KMS-11 (cell line): Measurements from ENCODE around the gene ZNF30.
"Not testable (repeated sequence)": the region's sequence is repeated elsewhere in the genome, so short reads cannot be mapped to it uniquely, and the experiment has no call there.

Experiments used
- H2AFZ ChIP-seq: fragments of 200-600 bp; sonication (generic); 2 replicates; pipeline ENCODE4 v1.6.1; 2016; ENCODE audit warnings: antibody characterized with exemption, mixed run types, low read depth
- H3K27ac ChIP-seq: fragments of 200-600 bp; sonication (generic); 2 replicates; pipeline ENCODE4 v1.6.1; 2016; ENCODE audit warnings: mild to moderate bottlenecking, mixed run types
- H3K27me3 ChIP-seq: fragments of 200-600 bp; sonication (generic); 2 replicates; pipeline ENCODE4 v1.6.1; 2017; ENCODE audit warnings: mild to moderate bottlenecking, low read depth, mixed run types, moderate library complexity; ENCODE audit not compliant: insufficient read depth
- H3K36me3 ChIP-seq: fragments of 200-600 bp; sonication (generic); 2 replicates; pipeline ENCODE4 v1.6.1; 2017; ENCODE audit warnings: mild to moderate bottlenecking, mixed run types; ENCODE audit not compliant: insufficient read depth
- H3K4me1 ChIP-seq: fragments of 200-600 bp; sonication (generic); 2 replicates; pipeline ENCODE4 v1.6.1; 2016; ENCODE audit warnings: mild to moderate bottlenecking, low read depth, mixed run types; ENCODE audit not compliant: poor library complexity, severe bottlenecking
- H3K4me2 ChIP-seq: fragments of 200-600 bp; sonication (generic); 2 replicates; pipeline ENCODE4 v1.7.0; 2016; ENCODE audit warnings: mild to moderate bottlenecking, mixed run types
- H3K4me3 ChIP-seq: fragments of 200-600 bp; sonication (generic); IDR thresholded peaks from 2 replicates; pipeline ENCODE4 v1.6.1; 2017; ENCODE audit warnings: low read depth, low read length, mixed read lengths; ENCODE audit not compliant: insufficient read depth
- H3K79me2 ChIP-seq: fragments of 200-600 bp; sonication (generic); 2 replicates; pipeline ENCODE4 v1.6.1; 2016; ENCODE audit warnings: low read depth, mixed run types; ENCODE audit not compliant: insufficient read depth
- H3K9ac ChIP-seq: fragments of 200-600 bp; sonication (generic); 2 replicates; pipeline ENCODE4 v1.6.1; 2016; ENCODE audit warnings: mild to moderate bottlenecking, mixed run types
- H4K20me1 ChIP-seq: fragments of 200-600 bp; sonication (generic); 2 replicates; pipeline ENCODE4 v1.6.1; 2016; ENCODE audit warnings: mild to moderate bottlenecking, mixed run types; ENCODE audit not compliant: insufficient read depth
- TF ChIP-seq, protein P1 (sequence below): fragments of 200-600 bp; sonication (generic); conservative IDR thresholded peaks from 2 replicates; pipeline ENCODE4 v1.6.1; 2017; ENCODE audit warnings: low read depth, mild to moderate bottlenecking, antibody characterized with exemption, low read length, moderate library complexity, mixed read lengths

Gene ZNF30

DNA sequence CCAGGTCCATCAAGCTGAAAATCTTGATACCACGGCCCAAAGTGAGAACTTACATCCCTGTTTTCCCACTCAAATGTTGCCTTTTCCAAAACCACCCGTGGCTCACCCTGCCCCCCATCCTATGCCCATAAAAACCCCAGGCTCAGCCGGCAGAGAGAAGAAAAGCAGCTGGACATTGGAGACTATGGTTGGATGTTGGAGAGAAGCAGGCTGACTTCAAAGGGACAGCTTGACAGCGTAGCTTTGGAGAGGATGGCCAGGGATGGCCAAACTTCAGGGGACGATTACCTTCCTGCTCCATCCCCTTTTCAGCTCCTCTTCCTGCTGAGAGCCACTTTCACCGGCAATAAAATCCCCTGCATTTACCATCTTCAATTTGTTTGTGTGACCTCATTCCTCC, 40.8 kb downstream of the ZNF30 start:
- Histone ChIP-seq H3K4me1 (no peaks in the 10 kb centered on the region), H4K20me1 (no peaks in the 10 kb centered on the region), H3K36me3 (no peaks in the 10 kb centered on the region), H3K4me3 (no peak overlapping the region), H3K27me3 (peaks cover 11% of the 10 kb centered on the region; the same call in 1 of the 2 replicates), H3K27ac (no peak overlapping the region), H3K4me2 (no peak overlapping the region), H3K79me2 (no peaks in the 10 kb centered on the region), H3K9ac (no peak overlapping the region), H2AFZ (no peak overlapping the region)
- TF ChIP-seq, protein P1, sequence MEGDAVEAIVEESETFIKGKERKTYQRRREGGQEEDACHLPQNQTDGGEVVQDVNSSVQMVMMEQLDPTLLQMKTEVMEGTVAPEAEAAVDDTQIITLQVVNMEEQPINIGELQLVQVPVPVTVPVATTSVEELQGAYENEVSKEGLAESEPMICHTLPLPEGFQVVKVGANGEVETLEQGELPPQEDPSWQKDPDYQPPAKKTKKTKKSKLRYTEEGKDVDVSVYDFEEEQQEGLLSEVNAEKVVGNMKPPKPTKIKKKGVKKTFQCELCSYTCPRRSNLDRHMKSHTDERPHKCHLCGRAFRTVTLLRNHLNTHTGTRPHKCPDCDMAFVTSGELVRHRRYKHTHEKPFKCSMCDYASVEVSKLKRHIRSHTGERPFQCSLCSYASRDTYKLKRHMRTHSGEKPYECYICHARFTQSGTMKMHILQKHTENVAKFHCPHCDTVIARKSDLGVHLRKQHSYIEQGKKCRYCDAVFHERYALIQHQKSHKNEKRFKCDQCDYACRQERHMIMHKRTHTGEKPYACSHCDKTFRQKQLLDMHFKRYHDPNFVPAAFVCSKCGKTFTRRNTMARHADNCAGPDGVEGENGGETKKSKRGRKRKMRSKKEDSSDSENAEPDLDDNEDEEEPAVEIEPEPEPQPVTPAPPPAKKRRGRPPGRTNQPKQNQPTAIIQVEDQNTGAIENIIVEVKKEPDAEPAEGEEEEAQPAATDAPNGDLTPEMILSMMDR = no peak

DNA sequence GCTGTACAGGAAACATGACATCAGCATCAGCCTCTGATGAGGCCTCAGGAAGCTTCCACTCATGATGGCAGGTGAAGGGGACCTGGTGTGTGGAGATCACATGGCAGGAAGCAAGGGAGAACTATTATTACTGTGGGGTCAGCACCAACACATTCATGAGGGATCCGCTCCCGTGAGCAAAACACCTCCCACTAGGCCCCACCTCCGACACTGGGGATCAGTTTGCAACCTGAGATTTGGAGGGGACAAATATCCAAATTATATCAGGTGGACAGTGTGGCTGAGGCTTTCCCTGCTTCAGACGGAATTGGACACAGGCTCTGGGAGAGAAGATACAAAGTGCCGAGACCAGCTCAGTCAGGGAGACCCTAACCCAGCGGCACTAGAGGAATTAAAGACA, 43.0 kb downstream of the ZNF30 start:
- Histone ChIP-seq H3K27me3 (peaks cover 11% of the 10 kb centered on the region; the same call in 1 of the 2 replicates), H2AFZ (no peak overlapping the region), H3K79me2 (no peaks in the 10 kb centered on the region), H3K9ac (no peak overlapping the region), H3K4me2 (no peak overlapping the region), H3K4me1 (no peaks in the 10 kb centered on the region), H4K20me1 (no peaks in the 10 kb centered on the region), H3K36me3 (no peaks in the 10 kb centered on the region), H3K27ac (no peak overlapping the region), H3K4me3 (no peak overlapping the region)
- TF ChIP-seq, protein P1 = no peak

DNA sequence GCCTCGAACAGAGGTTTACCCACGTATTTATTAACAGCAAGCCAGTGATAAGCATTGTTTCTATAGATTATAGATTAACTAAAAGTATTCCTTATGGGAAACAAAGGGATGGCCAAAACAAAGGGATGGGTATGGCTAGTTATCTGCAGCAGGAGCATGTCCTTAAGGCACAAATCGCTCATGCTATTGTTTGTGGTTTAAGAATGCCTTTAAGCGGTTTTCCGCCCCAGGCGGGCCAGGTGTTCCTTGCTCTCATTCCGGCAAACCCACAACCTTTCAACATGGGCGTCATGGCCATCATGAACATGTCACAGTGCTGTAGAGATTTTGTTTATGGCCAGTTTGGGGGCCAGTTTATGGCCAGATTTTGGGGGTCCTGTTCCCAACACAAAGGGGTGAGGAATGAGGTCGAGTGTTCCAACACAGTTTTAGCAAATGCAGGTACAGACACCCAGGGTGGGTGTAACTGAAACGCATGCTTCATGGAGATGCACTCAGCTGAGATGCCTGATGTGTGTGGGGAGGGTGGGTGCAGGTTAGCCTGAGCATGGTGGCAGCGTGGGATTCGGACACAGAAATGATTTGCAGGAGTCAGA, 43.6 kb downstream of the ZNF30 start:
- not testable (repeated sequence) for H4K20me1 ChIP-seq, H3K79me2 ChIP-seq, H3K36me3 ChIP-seq, H3K9ac ChIP-seq, H3K4me1 ChIP-seq, H3K4me3 ChIP-seq, H2AFZ ChIP-seq, H3K4me2 ChIP-seq, H3K27ac ChIP-seq
- H3K27me3 ChIP-seq = peaks cover 11% of the 10 kb centered on the region; the same call in 1 of the 2 replicates

DNA sequence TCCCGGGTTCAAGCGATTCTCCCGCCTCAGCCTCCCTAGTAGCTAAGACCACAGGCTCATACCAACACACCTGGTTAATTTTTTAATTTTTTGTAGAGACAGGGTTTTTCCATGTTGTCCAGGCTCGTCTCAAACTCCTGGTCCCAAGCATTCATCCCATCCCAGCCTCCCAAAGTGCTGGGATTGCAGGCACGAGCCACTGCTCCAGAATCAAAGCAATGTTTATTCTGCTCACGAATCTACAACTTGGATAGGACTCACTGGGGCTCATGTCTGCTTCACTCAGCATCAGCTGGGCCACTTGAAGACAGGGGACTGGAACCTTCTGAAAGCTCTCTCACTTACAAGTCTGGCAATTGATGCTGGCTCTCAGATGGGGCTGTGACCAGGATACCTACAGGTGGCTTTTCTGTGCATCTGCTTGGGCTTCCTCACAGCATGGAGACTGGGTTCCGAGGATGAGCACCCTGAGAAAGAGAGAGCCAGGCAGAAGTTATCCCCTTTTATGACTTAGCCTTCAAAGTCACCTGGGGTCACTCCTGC, 45.5 kb downstream of the ZNF30 start:
- Histone ChIP-seq H3K36me3 (no peaks in the 10 kb centered on the region), H3K4me1 (no peaks in the 10 kb centered on the region), H2AFZ (no peak overlapping the region), H3K9ac (no peak overlapping the region), H3K4me3 (no peak overlapping the region), H4K20me1 (no peaks in the 10 kb centered on the region), H3K4me2 (no peak overlapping the region), H3K27me3 (peaks cover 11% of the 10 kb centered on the region; the same call in 1 of the 2 replicates), H3K27ac (no peak overlapping the region), H3K79me2 (no peaks in the 10 kb centered on the region)
- TF ChIP-seq, protein P1 = no peak

DNA sequence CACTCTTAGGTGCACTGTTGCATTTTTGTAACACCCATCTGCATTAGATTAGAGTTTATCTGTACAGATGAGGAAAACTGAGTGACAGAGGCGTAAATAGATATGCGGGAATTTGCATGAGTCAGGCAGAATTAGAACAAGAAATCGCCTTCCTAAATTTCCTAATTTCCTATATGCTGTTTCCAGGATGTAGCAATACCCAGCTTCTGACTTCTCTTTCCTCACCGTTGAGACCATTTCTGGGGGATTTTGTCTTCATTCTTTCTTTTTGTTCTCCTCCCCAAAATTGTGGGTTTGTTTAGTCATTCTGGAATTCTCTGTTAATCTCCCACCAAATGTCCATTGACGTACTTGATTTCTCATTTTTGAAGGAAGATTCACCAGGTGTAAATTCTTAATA, 47.9 kb downstream of the ZNF30 start:
- no peak overlapping the region for H3K27ac ChIP-seq
- no peak overlapping the region for H3K4me2 ChIP-seq
- no peaks in the 10 kb centered on the region for H4K20me1 ChIP-seq
- no peaks in the 10 kb centered on the region for H3K79me2 ChIP-seq
- no peak overlapping the region for H2AFZ ChIP-seq
- no peak overlapping the region for H3K9ac ChIP-seq
- no peaks in the 10 kb centered on the region for H3K36me3 ChIP-seq
- no peak overlapping the region for H3K4me3 ChIP-seq
- H3K4me1 ChIP-seq = no peaks in the 10 kb centered on the region
- TF ChIP-seq, protein P1 = no peak
- peaks cover 11% of the 10 kb centered on the region; the same call in 1 of the 2 replicates for H3K27me3 ChIP-seq
